Subcutaneous adipose tissue (tissue), 4 donors: Measurements from ENCODE around the gene ACSL4. TPM values are rescaled to one million over a fixed set of nuclear protein-coding genes. Genes with fewer than 3 reads are reported as not detected.

ENCODE experiments used
- CTCF ChIP-seq: fragments of 450-650 bp; IDR thresholded peaks from one replicate; pipeline ENCODE4 v1.5.1; 2016; ENCODE audit warnings: low read depth, mild to moderate bottlenecking, control low read depth, antibody characterized with exemption, moderate library complexity
- total RNA-seq, 4 donors: library from RNA; depleted of rRNA; stranded (reverse); fragments of >200 nt; gene quantifications; one replicate each; pipeline ENCODE4 v1.1.0, GENCODE V29; 2016

Gene ACSL4
- total RNA-seq, 4 donors from 2014 or later: 85.9 to 192 (median 92.9) TPM

GRCh38 chrX:109691277-109691676, 41.8 kb downstream of the ACSL4 start:
- no peak for TF ChIP-seq CTCF

- no peak for TF ChIP-seq CTCF
Measured at GRCh38 chrX:109687903-109688302, 45.2 kb downstream of the ACSL4 start.

- no peak for TF ChIP-seq CTCF
Measured at GRCh38 chrX:109685656-109686078, 47.4 kb downstream of the ACSL4 start.

GRCh38 chrX:109684136-109684535, 48.9 kb downstream of the ACSL4 start:
- TF ChIP-seq CTCF: no peak

GRCh38 chrX:109681475-109682081, 51.5 kb downstream of the ACSL4 start:
- TF ChIP-seq CTCF: no peak

- TF ChIP-seq CTCF: no peak
Measured at GRCh38 chrX:109679820-109680219, 53.2 kb downstream of the ACSL4 start.

GRCh38 chrX:109672239-109672638, 60.8 kb downstream of the ACSL4 start:
- no peak for TF ChIP-seq CTCF
